ENCODE measurements around the gene ROM1. TPM values are rescaled to one million over a fixed set of nuclear protein-coding genes. Genes with fewer than 3 reads are reported as not detected.
"Not testable (repeated sequence)": the region's sequence is repeated elsewhere in the genome, so short reads cannot be mapped to it uniquely, and the experiment has no call there.

Gene ROM1, protein sequence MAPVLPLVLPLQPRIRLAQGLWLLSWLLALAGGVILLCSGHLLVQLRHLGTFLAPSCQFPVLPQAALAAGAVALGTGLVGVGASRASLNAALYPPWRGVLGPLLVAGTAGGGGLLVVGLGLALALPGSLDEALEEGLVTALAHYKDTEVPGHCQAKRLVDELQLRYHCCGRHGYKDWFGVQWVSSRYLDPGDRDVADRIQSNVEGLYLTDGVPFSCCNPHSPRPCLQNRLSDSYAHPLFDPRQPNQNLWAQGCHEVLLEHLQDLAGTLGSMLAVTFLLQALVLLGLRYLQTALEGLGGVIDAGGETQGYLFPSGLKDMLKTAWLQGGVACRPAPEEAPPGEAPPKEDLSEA
- total RNA-seq (2014; rRNA removed; shearing (Covaris generic)): 1.2 and 3.0 TPM in 2 replicates
- 1.7 and 3.3 TPM in 2 replicates for polyA plus RNA-seq (2014; cell fraction: nucleus; rRNA removed)

- peak; percentile 54 for DNase-seq (ENCODE audit: extremely low read depth, low read depth)
Observed at GRCh38 chr11:62612366-62613290, at the start of gene ROM1, which contains the start of gene EML3. Gene ROM1 (plus strand): TSS chr11:62613257. CDS start chr11:62613282, 25 bp downstream. Gene EML3 (minus strand): TSS chr11:62612775. CDS start chr11:62612457, 318 bp downstream.

DNA sequence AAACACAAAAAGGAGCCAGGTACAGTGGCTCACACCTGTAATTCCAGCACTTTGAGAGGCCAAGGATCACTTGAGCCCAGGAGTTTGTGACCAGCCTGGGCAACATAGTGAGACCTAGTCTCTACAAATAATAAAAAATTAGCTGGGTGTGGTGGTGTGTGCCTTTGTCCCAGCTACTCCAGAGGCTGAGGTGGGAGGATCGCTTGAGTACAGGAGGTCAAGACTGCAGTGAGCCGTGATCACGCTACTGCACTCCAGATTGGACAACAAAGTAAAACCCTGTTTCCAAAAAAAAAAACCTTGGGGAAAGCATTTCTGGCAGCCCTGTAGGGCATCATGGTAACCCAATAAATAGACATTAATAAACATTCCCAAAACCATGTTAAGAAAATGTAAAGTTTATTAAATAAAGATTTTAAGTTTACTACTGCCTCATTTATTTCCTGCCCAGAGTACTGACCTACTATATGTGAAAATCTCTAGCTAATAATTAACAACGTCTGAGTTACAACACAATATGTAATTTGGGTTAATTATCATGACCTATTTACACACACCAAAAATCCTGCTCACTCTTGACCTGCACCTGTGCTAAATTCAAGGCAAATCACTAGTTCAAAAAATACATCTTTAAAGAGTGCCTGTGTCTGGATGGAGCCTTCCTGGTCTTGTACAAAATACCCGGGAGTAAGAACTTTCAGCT lies 47.8 kb upstream of the ROM1 start:
- no peak for DNase-seq (ENCODE audit: extremely low read depth, low read depth)

GRCh38 chr11:62566247-62566646 lies 46.8 kb upstream of the ROM1 start:
- no peak for DNase-seq (ENCODE audit: extremely low read depth, low read depth)

GRCh38 chr11:62567018-62567633 lies 45.9 kb upstream of the ROM1 start:
- no peak for DNase-seq (ENCODE audit: extremely low read depth, low read depth)

DNA sequence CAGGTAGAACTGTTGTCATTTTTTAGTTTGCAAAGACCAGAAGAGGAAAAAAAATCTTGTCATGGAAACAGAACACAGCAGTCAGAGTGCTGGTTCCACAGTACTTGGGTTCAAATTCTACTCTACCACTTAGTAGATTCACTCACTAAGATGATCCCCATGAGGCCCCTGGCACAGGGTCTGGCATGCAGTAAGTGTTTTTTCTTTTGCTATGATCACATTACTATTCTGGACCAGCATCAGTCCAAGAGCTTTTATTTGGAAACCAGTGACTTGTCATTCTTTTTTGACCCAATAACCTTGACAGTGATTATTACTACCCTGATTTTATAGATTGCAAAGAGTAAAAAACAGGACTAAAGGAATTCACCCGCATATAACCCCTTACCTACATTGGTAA lies 43.4 kb upstream of the ROM1 start:
- DNase-seq (ENCODE audit: extremely low read depth, low read depth): no peak

- DNase-seq (ENCODE audit: extremely low read depth, low read depth): not testable (repeated sequence)
Observed at GRCh38 chr11:62570903-62571302, 42.2 kb upstream of the ROM1 start.

- DNase-seq (ENCODE audit: extremely low read depth, low read depth): not testable (repeated sequence)
Observed at GRCh38 chr11:62571493-62571892, 41.6 kb upstream of the ROM1 start.

GRCh38 chr11:62572431-62572830 lies 40.6 kb upstream of the ROM1 start:
- no peak for DNase-seq (ENCODE audit: extremely low read depth, low read depth)

DNA sequence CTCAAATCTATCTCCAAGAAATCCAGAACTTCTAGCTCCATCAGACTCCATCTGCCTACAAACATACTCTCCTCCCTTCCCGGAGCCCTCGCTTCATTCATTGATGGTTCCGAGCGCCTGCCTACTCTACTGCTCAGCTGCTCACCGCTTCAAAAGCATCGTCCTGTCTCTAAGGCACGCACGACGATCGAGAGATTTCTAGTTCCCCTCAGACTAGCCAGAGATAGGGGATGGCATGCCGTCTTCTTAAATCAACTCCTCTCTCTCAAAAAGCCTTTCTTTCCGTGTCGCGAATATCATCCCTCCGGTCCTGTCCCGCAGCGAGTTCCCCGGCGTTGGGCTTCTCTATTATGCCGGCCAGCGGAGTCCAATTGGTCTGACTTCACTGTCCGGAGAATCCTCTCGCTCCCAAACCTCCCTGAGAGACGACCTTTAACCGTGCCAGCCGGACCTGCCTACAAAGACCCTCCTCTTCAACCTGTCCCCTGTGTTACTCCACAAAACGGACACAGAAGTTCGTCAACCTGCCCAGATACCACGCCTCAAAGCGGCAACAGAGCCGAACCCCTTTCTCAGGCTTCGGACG lies 40.0 kb upstream of the ROM1 start:
- DNase-seq (ENCODE audit: extremely low read depth, low read depth): no peak

DNA sequence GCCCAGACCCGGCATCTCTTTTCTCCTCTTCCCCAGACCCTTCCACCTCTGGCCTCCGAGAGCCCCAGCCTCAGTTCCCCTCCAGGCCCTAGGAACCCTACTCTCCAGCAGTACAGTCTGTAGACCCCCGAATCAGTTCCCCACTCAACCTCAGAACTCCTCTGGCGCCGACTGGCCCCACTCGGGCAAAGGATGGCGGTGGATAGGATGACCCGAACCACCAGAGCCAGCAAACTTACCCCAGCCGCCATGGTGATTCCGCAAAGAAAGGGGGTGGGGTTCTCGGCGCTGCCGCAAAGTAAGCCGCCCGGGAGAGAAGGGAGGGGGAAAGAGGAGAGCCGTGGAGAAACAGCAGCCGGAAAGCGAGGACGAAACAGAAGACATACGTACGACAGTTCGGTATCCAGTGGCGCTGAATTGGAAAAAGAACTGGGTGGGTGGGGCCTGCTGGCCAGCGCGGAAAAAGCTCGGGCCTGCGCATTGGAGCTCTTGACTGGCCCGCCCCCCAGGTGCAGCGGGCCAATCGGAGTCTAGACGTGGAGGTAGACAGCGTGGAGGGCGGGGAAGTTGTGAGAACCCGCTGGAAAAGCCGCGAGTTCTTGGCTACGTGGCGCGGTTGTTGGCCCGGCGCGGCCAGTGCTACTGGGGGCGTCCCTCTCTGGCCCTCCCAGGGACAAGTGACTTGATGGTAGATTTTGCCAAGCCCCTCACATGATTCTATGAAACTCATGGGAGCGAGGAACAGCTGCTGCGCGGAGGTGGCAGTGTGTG lies 39.3 kb upstream of the ROM1 start, which contains the start of gene EEF1G:
TSS of gene EEF1G (minus strand) at position 300 of the 771 bp plus-strand sequence. CDS start at position 251, 49 bp downstream.
- DNase-seq (ENCODE audit: extremely low read depth, low read depth): peak; percentile 99

DNA sequence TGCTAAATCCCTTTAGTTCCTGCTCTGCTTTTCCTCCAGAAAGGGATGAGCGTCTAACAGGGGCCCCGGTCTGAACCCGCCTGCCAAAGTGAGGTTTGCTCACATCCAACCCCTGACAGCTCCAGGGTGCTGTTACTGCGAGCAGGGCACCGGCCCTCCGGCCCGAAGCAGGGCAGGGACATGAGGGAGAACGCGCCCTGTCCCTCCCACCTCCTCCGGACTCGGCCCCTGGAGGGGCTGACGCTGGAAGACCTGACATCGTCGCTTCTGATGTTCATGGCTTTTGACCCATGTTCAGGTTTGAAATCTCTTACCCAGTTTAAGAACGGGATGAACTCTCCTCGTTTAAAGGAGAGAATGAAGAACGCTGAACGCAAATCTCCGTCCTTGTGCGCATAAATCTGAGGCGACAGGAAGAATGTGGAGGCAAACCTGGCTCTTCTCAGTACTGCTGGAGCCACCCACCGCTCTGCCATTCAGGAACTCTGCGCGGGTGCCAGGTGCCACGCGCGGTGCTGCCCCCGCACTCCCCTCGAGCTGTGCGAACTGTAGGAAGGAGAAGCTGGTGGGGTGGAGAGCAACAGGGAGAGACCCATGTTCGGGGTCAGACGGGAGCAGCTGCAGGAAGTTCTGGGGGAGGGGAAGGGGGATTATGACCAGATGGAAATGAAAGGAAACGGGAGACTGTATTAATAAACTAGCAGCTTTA lies 38.5 kb upstream of the ROM1 start:
- DNase-seq (ENCODE audit: extremely low read depth, low read depth): no peak

GRCh38 chr11:62575156-62575555 lies 37.9 kb upstream of the ROM1 start:
- no peak for DNase-seq (ENCODE audit: extremely low read depth, low read depth)

GRCh38 chr11:62575837-62576236 lies 37.2 kb upstream of the ROM1 start:
- DNase-seq (ENCODE audit: extremely low read depth, low read depth): no peak

GRCh38 chr11:62577046-62577714 lies 35.9 kb upstream of the ROM1 start:
- no peak for DNase-seq (ENCODE audit: extremely low read depth, low read depth)

DNA sequence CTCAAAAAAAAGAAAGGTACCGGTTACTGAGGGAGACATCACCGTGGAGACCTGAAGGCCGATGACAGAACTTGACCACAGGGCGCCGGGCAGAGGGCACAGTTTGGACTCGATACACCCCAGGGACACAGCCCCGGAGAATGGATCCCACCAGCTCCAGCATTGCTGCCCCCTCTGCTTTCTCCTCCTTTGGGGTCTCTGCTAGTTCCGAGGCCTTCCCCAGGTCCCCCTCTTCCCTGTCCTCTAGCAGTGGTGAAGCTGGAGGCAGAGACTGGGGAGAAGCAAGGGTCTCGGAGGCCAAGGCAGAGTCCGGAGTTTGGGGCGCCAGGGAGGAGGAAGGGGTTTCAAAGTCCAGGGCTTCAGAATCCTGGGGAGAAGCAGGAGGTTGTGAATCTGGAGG lies 34.5 kb upstream of the ROM1 start:
- no peak for DNase-seq (ENCODE audit: extremely low read depth, low read depth)

- DNase-seq (ENCODE audit: extremely low read depth, low read depth): no peak
Observed at GRCh38 chr11:62579252-62579651, 33.8 kb upstream of the ROM1 start.

DNA sequence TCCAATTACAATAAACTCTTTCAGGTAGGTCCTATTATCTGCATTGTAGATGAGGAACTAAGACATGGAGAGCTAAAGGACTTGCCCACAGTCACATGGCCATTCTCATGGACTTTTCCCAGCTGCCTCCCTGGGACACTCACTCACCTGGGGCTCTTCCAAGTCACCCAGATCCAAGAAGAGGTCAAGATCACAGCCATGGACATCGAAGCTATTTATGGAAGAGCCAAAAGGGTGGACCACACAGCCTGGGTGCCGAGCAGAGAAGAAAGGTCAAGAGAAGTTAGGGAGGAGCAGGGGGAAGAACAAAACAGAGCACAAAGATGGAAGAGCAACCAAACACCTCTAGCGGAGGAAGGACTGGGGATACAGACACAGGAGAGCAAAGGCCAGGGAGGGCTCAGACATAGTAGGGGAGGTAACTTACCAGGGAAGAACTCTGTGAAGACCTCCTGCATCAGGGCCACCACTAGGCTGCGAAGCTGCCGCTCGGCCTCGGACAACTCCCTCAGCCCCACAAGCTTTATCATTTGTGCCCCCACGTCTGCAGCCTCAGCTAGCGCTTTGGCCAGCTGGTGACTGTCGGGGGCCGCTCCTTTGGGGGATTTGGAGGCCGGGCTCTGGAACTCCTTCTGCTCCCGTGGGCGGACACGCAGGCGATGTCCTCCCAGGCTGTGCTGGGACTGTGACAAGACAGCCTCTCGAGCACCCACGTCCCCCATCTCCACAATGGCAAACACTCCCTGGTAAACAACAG lies 31.9 kb upstream of the ROM1 start:
- no peak for DNase-seq (ENCODE audit: extremely low read depth, low read depth)
